ENCODE measurements around the gene RNPEPL1.

Gene RNPEPL1

GRCh38 chr2:240570531-240571313 is 2.4 kb downstream of the RNPEPL1 start:
- in situ Hi-C loops (cut with HindIII; ENCODE audit: low sequenced_read_pairs): no loop called here
- no peak overlapping the region for H3K4me3 ChIP-seq (ENCODE audit: low read depth, low read length)
- no peak for DNase-seq (ENCODE audit: low read depth)
- no peak for TF ChIP-seq CTCF (IDR thresholded peaks at IDR 0.05; ENCODE audit: low read depth, low read length, missing control alignments)

- in situ Hi-C loops (cut with HindIII; ENCODE audit: low sequenced_read_pairs): no loop called here
- H3K4me3 ChIP-seq (ENCODE audit: low read depth, low read length): no peak overlapping the region
- DNase-seq (ENCODE audit: low read depth): no peak
- no peak for TF ChIP-seq CTCF (IDR thresholded peaks at IDR 0.05; ENCODE audit: low read depth, low read length, missing control alignments)
Measured at GRCh38 chr2:240571314-240571973, 3.2 kb downstream of the RNPEPL1 start.

GRCh38 chr2:240572141-240573031 is 4.1 kb downstream of the RNPEPL1 start:
- H3K4me3 ChIP-seq (ENCODE audit: low read depth, low read length): no peak overlapping the region
- in situ Hi-C loops (cut with HindIII; ENCODE audit: low sequenced_read_pairs): no loop called here
- no peak for TF ChIP-seq CTCF (IDR thresholded peaks at IDR 0.05; ENCODE audit: low read depth, low read length, missing control alignments)
- DNase-seq (ENCODE audit: low read depth): no peak

GRCh38 chr2:240573071-240573515 is 4.8 kb downstream of the RNPEPL1 start:
- H3K4me3 ChIP-seq (ENCODE audit: low read depth, low read length): no peak overlapping the region
- TF ChIP-seq CTCF (IDR thresholded peaks at IDR 0.05; ENCODE audit: low read depth, low read length, missing control alignments): no peak
- in situ Hi-C loops (cut with HindIII; ENCODE audit: low sequenced_read_pairs): no loop called here
- DNase-seq (ENCODE audit: low read depth): no peak

GRCh38 chr2:240573516-240574385 is 5.5 kb downstream of the RNPEPL1 start:
- no peak overlapping the region for H3K4me3 ChIP-seq (ENCODE audit: low read depth, low read length)
- TF ChIP-seq CTCF (IDR thresholded peaks at IDR 0.05; ENCODE audit: low read depth, low read length, missing control alignments): no peak
- in situ Hi-C loops (cut with HindIII; ENCODE audit: low sequenced_read_pairs): no loop called here
- no peak for DNase-seq (ENCODE audit: low read depth)
